GM12878 (cell line): ENCODE data around the gene TNS4. TPM values are rescaled to one million over a fixed set of nuclear protein-coding genes. Genes with fewer than 3 reads are reported as not detected.

Source experiments
- ATAC-seq: fragments of 200-7000 bp; cut with Tn5 transposase; 3 replicates; pipeline ENCODE4 v1.9.1; 2020; ENCODE audit warnings: mild to moderate bottlenecking, moderate library complexity
- BruUV-seq: library from RNA; stranded (reverse); fragments of 400-500 nt; replicated peaks from 2 replicates; lab custom pipeline; 2021; lab: Mats Ljungman, UMichigan
- CTCF ChIA-PET: fragments of 300-600 bp; sonication (Branson Sonifier 250); formaldehyde crosslinking; extraction: SDS; loops from one replicate; lab custom pipeline; 2021; ENCODE audit warnings: inconsistent platforms; lab: Yijun Ruan, JAX
- POLR2A ChIA-PET: fragments of 350-600 bp; formaldehyde crosslinking; extraction: SDS; loops from one replicate; lab custom pipeline; 2021; ENCODE audit warnings: inconsistent platforms; lab: Charles Lee
- RAD21 ChIA-PET: fragments of 300-600 bp; sonication (Branson Sonifier 250); formaldehyde crosslinking; loops from one replicate; lab custom pipeline; 2023; ENCODE audit warnings: antibody characterized with exemption; ENCODE audit not compliant: unreplicated experiment; lab: Charles Lee
- SMC1A ChIA-PET: fragments of 300-600 bp; sonication (Branson Sonifier 250); formaldehyde crosslinking; loops from one replicate; lab custom pipeline; 2023; ENCODE audit not compliant: unreplicated experiment, uncharacterized antibody; lab: Charles Lee
- DNase-seq: peaks from one replicate; pipeline ENCODE4 v3.0.0-alpha.2; 2011; ENCODE audit warnings: low read depth, low spot score
- FAIRE-seq: peaks from 3 replicates; lab custom pipeline; 2011; peaks lifted over from hg19 to GRCh38; lab: Jason Lieb, UNC
- H2AFZ ChIP-seq: 2 replicates; pipeline ENCODE4 v1.6.0; 2011; ENCODE audit warnings: low read depth, low read length, control low read depth; ENCODE audit not compliant: control insufficient read depth
- H3K27ac ChIP-seq: 2 replicates; pipeline ENCODE4 v1.5.1; 2011; ENCODE audit warnings: control low read depth; ENCODE audit not compliant: control insufficient read depth, insufficient read depth
- H3K27me3 ChIP-seq, 2 experiments: replicated peaks in 1 of 2; 2 replicates each; pipeline versions ENCODE4 v1.6.0 to v1.6.1; 2011; ENCODE audit warnings: low read length in 1 of 2; ENCODE audit not compliant: control insufficient read depth in 2 of 2, insufficient read depth in 2 of 2
- H3K36me3 ChIP-seq, 2 experiments: 2 replicates each; pipeline ENCODE4 v1.5.1; 2011; ENCODE audit warnings: low read length in 1 of 2; ENCODE audit not compliant: control insufficient read depth in 2 of 2, insufficient read depth in 2 of 2
- H3K4me1 ChIP-seq: 2 replicates; pipeline ENCODE4 v1.6.1; 2011; ENCODE audit warnings: mild to moderate bottlenecking, low read length, moderate library complexity, mixed read lengths; ENCODE audit not compliant: control insufficient read depth, insufficient read depth
- H3K4me2 ChIP-seq: 2 replicates; pipeline ENCODE4 v1.6.0; 2011; ENCODE audit warnings: control low read depth; ENCODE audit not compliant: control insufficient read depth, insufficient read depth
- H3K4me3 ChIP-seq: fragments of 200-600 bp; sonication (generic); 2 replicates; pipeline ENCODE4 v1.5.1; 2016
- H3K79me2 ChIP-seq: 2 replicates; pipeline ENCODE4 v1.6.0; 2011; ENCODE audit warnings: low read length; ENCODE audit not compliant: control insufficient read depth, insufficient read depth
- H3K9ac ChIP-seq: 2 replicates; pipeline ENCODE4 v1.8.0; 2011; ENCODE audit warnings: low read length, control low read depth, mixed read lengths; ENCODE audit not compliant: control insufficient read depth, insufficient read depth
- H3K9me3 ChIP-seq: replicated peaks from 3 replicates; pipeline ENCODE4 v1.5.1; 2011; ENCODE audit warnings: mild to moderate bottlenecking, low read length; ENCODE audit not compliant: control insufficient read depth, insufficient read depth
- H4K20me1 ChIP-seq: 2 replicates; pipeline ENCODE4 v1.6.0; 2011; ENCODE audit not compliant: control insufficient read depth, insufficient read depth
- ATF3 ChIP-seq: IDR thresholded peaks from 2 replicates; pipeline ENCODE4 v1.6.1; 2011; ENCODE audit warnings: low read depth, mild to moderate bottlenecking, low read length, moderate library complexity, borderline replicate concordance; ENCODE audit errors: extremely low read depth
- EGR1 ChIP-seq, 2 experiments: IDR thresholded peaks; 1 replicate in 1 of 2; 2 replicates in 1 of 2; pipeline ENCODE4 v1.6.1; 2011 to 2012; ENCODE audit warnings: low read depth in 2 of 2, low read length in 2 of 2, borderline replicate concordance in 1 of 2, mild to moderate bottlenecking in 1 of 2, moderate library complexity in 1 of 2
- FOS ChIP-seq: IDR thresholded peaks from 3 replicates; pipeline ENCODE4 v1.6.1; 2011; ENCODE audit warnings: borderline replicate concordance; ENCODE audit not compliant: insufficient read length; ENCODE audit errors: extremely low read depth
- IRF5 ChIP-seq: fragments of 450-650 bp; IDR thresholded peaks from 2 replicates; pipeline ENCODE4 v1.6.1; 2017; ENCODE audit warnings: borderline replicate concordance
- MAX ChIP-seq: IDR thresholded peaks from 2 replicates; pipeline ENCODE4 v1.6.1; 2012; ENCODE audit warnings: low read depth, low read length, improper control_type of control experiment
- MEF2A ChIP-seq: IDR thresholded peaks from 2 replicates; pipeline ENCODE4 v1.6.1; 2011; ENCODE audit warnings: low read depth, mild to moderate bottlenecking, low read length, moderate library complexity; ENCODE audit not compliant: insufficient read depth
- NFXL1 ChIP-seq: fragments of 450-650 bp; IDR thresholded peaks from 2 replicates; pipeline ENCODE4 v1.6.1; 2017; ENCODE audit warnings: antibody characterized with exemption, mild to moderate bottlenecking, borderline replicate concordance
- NR2C1 ChIP-seq: fragments of 450-650 bp; IDR thresholded peaks from 2 replicates; pipeline ENCODE4 v1.6.1; 2017; ENCODE audit warnings: antibody characterized with exemption, mild to moderate bottlenecking, moderate library complexity
- NRF1 ChIP-seq: conservative IDR thresholded peaks from 2 replicates; pipeline ENCODE4 v1.6.1; 2011; ENCODE audit warnings: mild to moderate bottlenecking, low read depth, low read length, improper control_type of control experiment
- PKNOX1 ChIP-seq: fragments of 450-650 bp; IDR thresholded peaks from 2 replicates; pipeline ENCODE4 v1.6.1; 2016; ENCODE audit warnings: mild to moderate bottlenecking
- RAD21 ChIP-seq: IDR thresholded peaks from 2 replicates; pipeline ENCODE4 v1.6.1; 2011; ENCODE audit warnings: mild to moderate bottlenecking, low read depth, low read length, moderate library complexity; ENCODE audit not compliant: insufficient read depth
- SIN3A ChIP-seq: IDR thresholded peaks from 2 replicates; pipeline ENCODE4 v1.6.1; 2012; ENCODE audit warnings: low read depth, low read length, improper control_type of control experiment
- SMARCA5 ChIP-seq: fragments of 450-650 bp; IDR thresholded peaks from 2 replicates; pipeline ENCODE4 v1.6.1; 2017; ENCODE audit warnings: mild to moderate bottlenecking
- SREBF2 ChIP-seq: IDR thresholded peaks from 2 replicates; pipeline ENCODE4 v1.6.1; 2012; ENCODE audit warnings: mild to moderate bottlenecking, low read length
- USF1 ChIP-seq: IDR thresholded peaks from 2 replicates; pipeline ENCODE4 v1.6.1; 2011; ENCODE audit warnings: borderline replicate concordance, low read depth, mild to moderate bottlenecking, moderate library complexity, mixed read lengths, low read length; ENCODE audit not compliant: insufficient read depth; ENCODE audit errors: extremely low read length
- WRNIP1 ChIP-seq: IDR thresholded peaks from 2 replicates; pipeline ENCODE4 v1.6.1; 2011; ENCODE audit warnings: low read depth, low read length, improper control_type of control experiment, borderline replicate concordance
- WGBS: methylation state at CpG from one replicate; pipeline ENCODE4 v1.1.6; 2016; ENCODE audit warnings: low lambda C conversion rate; ENCODE audit not compliant: insufficient replicate concordance, insufficient coverage; ENCODE audit errors: missing lambda C conversion rate; 5-methylcytosine and 5-hydroxymethylcytosine counted together
- in situ Hi-C: fragments of 300-500 bp; cut with MboI; formaldehyde crosslinking; loops from 9 replicates; pipeline ENCODE4 v1.14.3; 2018; ENCODE audit warnings: mixed read lengths
- intact Hi-C: fragments of 100-400 bp; cut with micrococcal nuclease; formaldehyde crosslinking; loops from one replicate; pipeline ENCODE4 v1.14.2; 2022; ENCODE audit not compliant: unreplicated experiment
- polyA plus RNA-seq, 11 experiments: library from polyadenylated mRNA; depleted of rRNA in 4 of 11; unstranded in 6 of 11; stranded (reverse) in 5 of 11; fragments of >200 nt; fragmentation: Nextera tagmentation in 4 of 11; fragmentation: Illumina TruSeq in 1 of 11; extraction: Ambion mirVana in 4 of 11; extraction: Trizol in 1 of 11; gene quantifications; 1 replicate in 1 of 11; 2 replicates in 10 of 11; pipeline versions ENCODE4 v1.2.1 to v1.2.3, GENCODE V29; 2011 to 2016; ENCODE audit warnings: inconsistent platforms in 2 of 11, missing spikeins in 2 of 11, low read depth in 1 of 11
- total RNA-seq, 4 experiments: library from RNA; depleted of rRNA in 3 of 4; stranded (reverse); fragments of >200 nt in 3 of 4; fragmentation: Illumina TruSeq in 1 of 4; extraction: Trizol in 1 of 4; gene quantifications; 2 replicates each; pipeline versions ENCODE4 v1.2.1 to v1.2.3, GENCODE V29; 2013 to 2021

TNS4 gene
- total and polyA plus RNA-seq, 10 of the 15 experiments (the other 5 are each of a cell fraction or from before 2014, with no cell fraction given), result 0.10 to 0.90 (median 0.68) TPM; not detected in 2

- 80% methylated on average over 1 of the region's 1 CpG for WGBS
- H3K27ac ChIP-seq, result no peak overlapping the region
- H3K4me1 ChIP-seq, result peaks cover under 1% of the 10 kb centered on the region; the same call in 1 of the 2 replicates
- no TSS peak for BruUV-seq
- in situ Hi-C loops, result loop anchor here (25.0 kb wide), 1 partner anchor 88 kb away; the partner anchor contains the start of gene IGFBP4
- H3K9me3 ChIP-seq, result peaks cover 5% of the 10 kb centered on the region; the same call in 2 of the 3 replicates
- no peaks in the 10 kb centered on the region for H4K20me1 ChIP-seq
- no peak overlapping the region for H2AFZ ChIP-seq
- RAD21 ChIA-PET, result interaction anchor here (1.2 kb wide), 1 partner anchor 8 kb away, joined by 4 read pairs; no protein-coding TSS in a partner anchor
- FAIRE-seq (no peak), DNase-seq (no peak), ATAC-seq (no peak)
- H3K27me3 ChIP-seq, result no peaks in the 10 kb centered on the region; a peak in 1 of 4 replicates
- H3K4me2 ChIP-seq, result no peak overlapping the region
- TF ChIP-seq USF1, result no peak
- TF ChIP-seq MAX, result no peak
- TF ChIP-seq RAD21, result no peak
- no peak for TF ChIP-seq ATF3
- TF ChIP-seq PKNOX1, result no peak
- no peak for TF ChIP-seq NRF1
- no peak for TF ChIP-seq SIN3A
- no peak for TF ChIP-seq IRF5
- TF ChIP-seq WRNIP1, result no peak
- TF ChIP-seq MEF2A, result no peak
- no peak for TF ChIP-seq FOS
- TF ChIP-seq SREBF2, result no peak
- no peak for TF ChIP-seq SMARCA5
- TF ChIP-seq NR2C1, result no peak
- no peak for TF ChIP-seq EGR1 (IDR thresholded peaks at IDR 0.05; ENCODE audit: borderline replicate concordance in 1 of 2, low read depth in 2 of 2, low read length in 2 of 2)
- TF ChIP-seq NFXL1, result no peak
- H3K79me2 ChIP-seq, result no peaks in the 10 kb centered on the region
- SMC1A ChIA-PET, result interaction anchor here (0.9 to 10.7 kb wide), 2 partner anchors 7 to 49 kb away, joined by 5 to 120 read pairs; no protein-coding TSS in a partner anchor
- no peaks in the 10 kb centered on the region for H3K36me3 ChIP-seq
- CTCF ChIA-PET, result interaction anchor here (0.9 to 19.2 kb wide), 5 partner anchors 10 to 110 kb away, joined by 3 to 289 read pairs (median 6); partner anchors contain the start of gene IGFBP4
- intact Hi-C loops, result no loop called here
- H3K4me3 ChIP-seq, result no peak overlapping the region
- POLR2A ChIA-PET, result interaction anchor here (0.6 kb wide), 1 partner anchor 79 kb away, joined by 3 read pairs; no protein-coding TSS in a partner anchor
- no peak overlapping the region for H3K9ac ChIP-seq
Observed at GRCh38 chr17:40525294-40525693, 23.9 kb upstream of the TNS4 start.
